ENCODE measurements around the gene GTF3A. TPM values are rescaled to one million over a fixed set of nuclear protein-coding genes. Genes with fewer than 3 reads are reported as not detected.

GTF3A gene
- total and polyA plus RNA-seq, 2 of the 4 experiments (the other 2 are of a cell fraction), result 74.1 to 116 TPM

DNA sequence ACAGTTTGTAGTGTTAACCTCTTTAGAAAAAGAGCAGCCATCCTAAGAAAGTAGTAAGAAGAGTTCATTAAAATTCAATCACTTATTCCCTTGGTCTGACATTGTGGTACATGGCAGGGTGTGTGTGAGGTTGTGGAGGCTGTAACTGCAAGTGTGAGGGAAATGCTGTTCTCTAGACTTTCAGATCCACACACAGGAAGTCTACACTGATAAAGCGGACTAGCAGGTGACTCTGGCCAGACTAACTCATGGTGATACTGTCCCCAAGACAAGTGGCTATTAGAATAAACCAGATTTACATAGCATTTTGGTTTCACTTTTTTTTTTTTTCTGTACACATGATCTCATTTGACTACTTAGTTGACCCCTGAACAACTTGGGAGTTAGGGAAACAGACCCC is 16.0 kb downstream of the GTF3A start:
- Histone ChIP-seq H2BK5ac (ENCODE audit: low read depth, low read length, poor library complexity, severe bottlenecking) (no peak overlapping the region), H3K9ac (ENCODE audit: low read depth, low read length) (no peak overlapping the region), H2AFZ (replicated peaks; ENCODE audit: low read length, poor library complexity) (no peak overlapping the region), H3K56ac (ENCODE audit: extremely low read depth, insufficient read depth, low read length) (no peak overlapping the region), H3K4me2 (ENCODE audit: low read depth, low read length) (no peak overlapping the region), H4K8ac (ENCODE audit: low read depth in 2 of 2, low read length in 2 of 2) (no peak overlapping the region), H2BK15ac (ENCODE audit: low read depth, low read length) (no peak overlapping the region), H2AK9ac (replicated peaks; ENCODE audit: low read depth, low read length, poor library complexity) (no peak overlapping the region), H2BK120ac (ENCODE audit: low read depth, low read length) (no peak overlapping the region), H3K79me1 (ENCODE audit: low read depth in 1 of 2, low read length in 2 of 2) (peaks cover 0 to 21% of the 10 kb centered on the region in 2 experiments), H2BK20ac (ENCODE audit: low read depth, low read length) (no peak overlapping the region), H3K4me3 (ENCODE audit: insufficient read depth, low read depth, low read length) (no peak overlapping the region), H3K9me1 (ENCODE audit: insufficient read depth, low read length) (no peaks in the 10 kb centered on the region; the same call in 1 of the 2 replicates), H3K27me3 (ENCODE audit: control insufficient read depth, insufficient read depth, low read length) (no peaks in the 10 kb centered on the region), H3K14ac (replicated peaks; ENCODE audit: low read depth, low read length) (no peak overlapping the region), H3K4me1 (ENCODE audit: control insufficient read depth, insufficient read depth, low read length) (no peaks in the 10 kb centered on the region), H3K4ac (ENCODE audit: low read depth, low read length) (no peak overlapping the region), H4K5ac (ENCODE audit: low read depth, low read length) (no peak overlapping the region), H3K23ac (ENCODE audit: low read depth, low read length) (no peak overlapping the region), H3K36me3 (ENCODE audit: control insufficient read depth, insufficient read depth, low read length) (peaks cover 21% of the 10 kb centered on the region), H4K20me1 (ENCODE audit: insufficient read depth, low read length) (no peaks in the 10 kb centered on the region), H3K18ac (ENCODE audit: low read depth, low read length) (no peak overlapping the region), H4K91ac (ENCODE audit: insufficient read depth, low read depth, low read length) (no peak overlapping the region), H3K27ac (ENCODE audit: insufficient read depth, low read length) (no peak overlapping the region), H3K9me3 (ENCODE audit: control insufficient read depth, insufficient read depth, low read length) (no peaks in the 10 kb centered on the region), H2AK5ac (ENCODE audit: low read depth, low read length) (no peak overlapping the region)
- DNase-seq (no peak), ATAC-seq (ENCODE audit: low read depth) (no peak)
- intact Hi-C loops (cut with micrococcal nuclease), result no loop called here
- dilution Hi-C loops (cut with HindIII; ENCODE audit: low sequenced_read_pairs, unreplicated experiment), result no loop called here
- ChIA-PET POLR2A (ENCODE audit: unreplicated experiment) (no interaction called here), CTCF (no interaction called here)
- no CpG with 5 or more reads among the region's 1 CpG for WGBS, 2 experiments (ENCODE audit: extremely low coverage in 2 of 2, insufficient read length in 1 of 2)
- TF ChIP-seq FOS (IDR thresholded peaks at IDR 0.05; ENCODE audit: low read depth, low read length), result no peak
- TF ChIP-seq, protein P1, sequence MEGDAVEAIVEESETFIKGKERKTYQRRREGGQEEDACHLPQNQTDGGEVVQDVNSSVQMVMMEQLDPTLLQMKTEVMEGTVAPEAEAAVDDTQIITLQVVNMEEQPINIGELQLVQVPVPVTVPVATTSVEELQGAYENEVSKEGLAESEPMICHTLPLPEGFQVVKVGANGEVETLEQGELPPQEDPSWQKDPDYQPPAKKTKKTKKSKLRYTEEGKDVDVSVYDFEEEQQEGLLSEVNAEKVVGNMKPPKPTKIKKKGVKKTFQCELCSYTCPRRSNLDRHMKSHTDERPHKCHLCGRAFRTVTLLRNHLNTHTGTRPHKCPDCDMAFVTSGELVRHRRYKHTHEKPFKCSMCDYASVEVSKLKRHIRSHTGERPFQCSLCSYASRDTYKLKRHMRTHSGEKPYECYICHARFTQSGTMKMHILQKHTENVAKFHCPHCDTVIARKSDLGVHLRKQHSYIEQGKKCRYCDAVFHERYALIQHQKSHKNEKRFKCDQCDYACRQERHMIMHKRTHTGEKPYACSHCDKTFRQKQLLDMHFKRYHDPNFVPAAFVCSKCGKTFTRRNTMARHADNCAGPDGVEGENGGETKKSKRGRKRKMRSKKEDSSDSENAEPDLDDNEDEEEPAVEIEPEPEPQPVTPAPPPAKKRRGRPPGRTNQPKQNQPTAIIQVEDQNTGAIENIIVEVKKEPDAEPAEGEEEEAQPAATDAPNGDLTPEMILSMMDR (conservative IDR thresholded peaks at IDR 0.05; ENCODE audit: low read depth, low read length), result no peak
- no peak for TF ChIP-seq CEBPB (IDR thresholded peaks at IDR 0.05; ENCODE audit: low read depth, low read length)
- no peak for TF ChIP-seq USF2 (IDR thresholded peaks at IDR 0.05; ENCODE audit: low read depth, low read length)
- no peak for TF ChIP-seq CHD1 (IDR thresholded peaks at IDR 0.05; ENCODE audit: low read depth, low read length)
- TF ChIP-seq MAFK (IDR thresholded peaks at IDR 0.05; ENCODE audit: low read depth, low read length), result no peak
- no peak for TF ChIP-seq RAD21 (IDR thresholded peaks at IDR 0.05; ENCODE audit: low read length)
- BruUV-seq (replicated peaks), result no TSS peak
- in situ Hi-C loops (cut with MboI; ENCODE audit: low sequenced_read_pairs), result no loop called here

Data from IMR-90 (cell line).